Measurements from ENCODE around the gene RASA2.

RASA2 gene

DNA sequence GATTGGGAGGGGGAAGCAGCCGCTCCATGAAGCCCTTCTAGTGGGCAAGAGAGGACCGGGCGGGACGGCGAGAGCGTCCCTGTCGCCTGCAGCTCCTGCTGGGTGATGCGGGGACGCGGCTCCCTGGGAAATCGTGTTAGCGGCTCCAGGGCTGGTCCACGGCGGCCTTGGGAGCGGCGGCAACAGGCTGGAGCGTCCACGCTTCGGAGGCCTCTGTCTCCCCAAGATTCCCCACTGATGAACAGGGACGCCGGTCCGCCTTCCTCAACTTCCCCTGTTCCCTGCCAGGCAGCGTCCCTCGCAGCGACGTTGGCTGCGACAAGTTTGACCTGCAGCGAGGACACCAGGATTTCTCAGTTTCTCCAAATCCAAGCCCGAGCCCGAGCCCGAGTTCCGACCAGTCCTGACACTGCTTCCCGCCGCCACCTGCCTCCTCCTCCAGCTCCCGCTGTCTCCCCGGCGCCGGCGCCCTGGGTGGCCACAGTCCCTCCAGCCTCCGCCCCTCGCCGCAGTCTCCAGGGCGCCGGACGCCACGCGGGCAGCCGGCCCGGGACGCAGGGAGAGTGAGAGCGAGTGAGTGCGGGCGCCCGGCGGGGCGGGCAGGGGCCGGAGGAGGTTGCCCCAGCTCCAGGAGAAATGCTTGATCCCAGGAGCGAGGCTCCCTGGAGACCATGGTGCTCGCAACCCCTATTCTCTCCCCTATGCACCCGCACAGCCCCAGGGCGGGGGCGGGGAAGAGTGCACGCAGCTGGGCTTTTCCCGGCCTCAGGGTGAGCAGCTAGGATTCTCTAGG, 173.2 kb downstream of the RASA2 start:
- H3K9me3 ChIP-seq (ENCODE audit: control insufficient read depth, insufficient read depth, low read depth, low read length), result peaks cover 13% of the 10 kb centered on the region
- H3K27ac ChIP-seq (ENCODE audit: low read depth, low read length), result no peak overlapping the region
- peaks cover 37% of the 10 kb centered on the region for H3K27me3 ChIP-seq (ENCODE audit: control insufficient read depth, insufficient read depth, low read length)
- peak overlapping the region; percentile 73 for H3K4me3 ChIP-seq (ENCODE audit: low read depth, low read length)
- peaks cover 26% of the 10 kb centered on the region for H3K4me1 ChIP-seq (ENCODE audit: control insufficient read depth, insufficient read depth, low read length)
- no peaks in the 10 kb centered on the region for H3K36me3 ChIP-seq (ENCODE audit: control insufficient read depth, insufficient read depth, low read length)
- H3K9ac ChIP-seq (ENCODE audit: low read length), result peak overlapping the region; percentile 78

DNA sequence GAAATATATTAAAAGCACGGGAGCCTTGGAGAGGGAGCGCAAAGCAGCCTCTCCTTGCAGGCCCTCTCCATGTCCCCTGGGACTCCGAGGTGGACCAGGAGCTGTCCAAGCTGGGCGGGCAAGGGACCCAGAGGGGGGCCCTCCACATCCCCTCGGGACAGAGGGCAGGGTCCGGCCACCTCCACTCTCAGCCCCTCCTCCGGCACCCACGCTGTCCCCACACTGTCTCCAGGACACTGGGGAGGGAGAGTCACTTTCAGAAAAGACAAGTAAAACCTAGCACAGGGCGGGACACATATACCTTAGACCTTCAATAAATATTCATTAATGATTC, 173.8 kb downstream of the RASA2 start:
- peak overlapping the region; percentile 78 for H3K9ac ChIP-seq (ENCODE audit: low read length)
- peaks cover 13% of the 10 kb centered on the region for H3K9me3 ChIP-seq (ENCODE audit: control insufficient read depth, insufficient read depth, low read depth, low read length)
- peaks cover 37% of the 10 kb centered on the region for H3K27me3 ChIP-seq (ENCODE audit: control insufficient read depth, insufficient read depth, low read length)
- peaks cover 26% of the 10 kb centered on the region for H3K4me1 ChIP-seq (ENCODE audit: control insufficient read depth, insufficient read depth, low read length)
- H3K27ac ChIP-seq (ENCODE audit: low read depth, low read length), result no peak overlapping the region
- H3K4me3 ChIP-seq (ENCODE audit: low read depth, low read length), result peak overlapping the region; percentile 73
- no peaks in the 10 kb centered on the region for H3K36me3 ChIP-seq (ENCODE audit: control insufficient read depth, insufficient read depth, low read length)

DNA sequence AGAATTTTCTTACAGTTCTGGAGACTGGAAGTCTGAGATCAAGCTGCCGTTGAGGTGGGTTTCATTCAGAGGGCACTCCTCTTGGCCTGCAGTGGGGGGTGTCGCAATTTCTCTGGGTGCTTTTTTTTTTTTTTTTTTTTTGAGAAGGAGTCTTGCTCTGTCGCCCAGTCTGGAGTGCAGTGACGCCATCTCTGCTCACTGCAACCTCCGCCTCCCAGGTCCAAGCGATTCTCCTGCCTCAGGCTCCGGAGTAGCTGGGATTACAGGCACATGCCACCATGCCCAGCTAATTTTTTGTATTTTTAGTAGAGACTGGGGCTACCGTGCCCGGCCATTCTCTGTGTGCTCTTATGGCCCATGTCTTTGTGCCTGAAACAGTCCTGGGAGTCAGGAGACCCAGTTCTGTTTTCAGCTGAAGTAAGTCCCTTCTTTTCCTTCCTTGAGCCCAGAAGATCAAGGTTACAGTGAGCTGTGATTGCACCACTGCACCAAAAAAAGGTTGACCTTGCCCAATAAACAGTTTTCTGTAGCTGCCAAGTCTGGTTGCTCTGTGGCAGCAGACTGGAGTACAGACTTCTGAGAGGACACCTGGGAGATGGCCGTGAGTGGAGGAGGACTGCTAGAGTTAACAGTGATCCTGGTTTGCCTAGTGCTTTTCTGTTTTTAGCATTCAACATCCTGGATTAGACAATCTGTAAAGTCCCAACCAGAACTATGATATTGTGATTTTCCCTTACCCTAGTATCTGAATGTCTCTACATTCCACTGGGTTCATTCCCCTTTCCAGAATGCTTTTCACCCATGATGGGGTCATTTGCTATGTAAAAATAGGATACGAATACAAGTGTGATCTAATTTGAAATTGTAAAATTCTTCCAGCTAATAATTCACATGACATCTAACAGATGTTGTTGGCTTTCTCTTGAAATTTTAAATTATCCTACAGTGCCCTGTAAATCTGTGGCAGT, 174.7 kb downstream of the RASA2 start:
- Histone ChIP-seq H3K27ac (ENCODE audit: low read depth, low read length) (no peak overlapping the region), H3K9me3 (ENCODE audit: control insufficient read depth, insufficient read depth, low read depth, low read length) (peaks cover 10% of the 10 kb centered on the region), H3K27me3 (ENCODE audit: control insufficient read depth, insufficient read depth, low read length) (peaks cover 37% of the 10 kb centered on the region), H3K4me1 (ENCODE audit: control insufficient read depth, insufficient read depth, low read length) (peaks cover 26% of the 10 kb centered on the region), H3K4me3 (ENCODE audit: low read depth, low read length) (no peak overlapping the region), H3K36me3 (ENCODE audit: control insufficient read depth, insufficient read depth, low read length) (no peaks in the 10 kb centered on the region), H3K9ac (ENCODE audit: low read length) (no peak overlapping the region)

DNA sequence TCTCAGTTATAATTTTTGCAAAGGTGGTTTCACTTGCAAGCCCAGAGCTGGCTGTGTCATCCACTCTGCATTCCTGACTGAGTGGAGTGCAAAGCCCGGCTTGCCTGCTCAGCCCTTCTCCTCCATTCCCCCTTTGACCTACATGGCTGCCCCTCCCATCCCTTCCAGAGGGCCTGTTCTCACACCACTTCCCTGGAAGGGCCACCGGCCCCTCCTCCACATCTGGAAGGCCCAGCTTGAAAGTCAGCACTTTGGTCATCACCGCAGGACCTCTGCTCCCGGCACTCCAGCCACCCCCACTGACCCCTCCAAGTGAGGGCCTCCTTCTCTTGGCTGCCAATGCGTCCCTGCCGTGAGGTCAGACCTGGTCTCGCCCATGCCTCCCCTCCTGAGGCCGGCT, 177.2 kb downstream of the RASA2 start:
- Histone ChIP-seq H3K9me3 (ENCODE audit: control insufficient read depth, insufficient read depth, low read depth, low read length) (peaks cover 12% of the 10 kb centered on the region), H3K36me3 (ENCODE audit: control insufficient read depth, insufficient read depth, low read length) (no peaks in the 10 kb centered on the region), H3K4me3 (ENCODE audit: low read depth, low read length) (no peak overlapping the region), H3K27me3 (ENCODE audit: control insufficient read depth, insufficient read depth, low read length) (peaks cover 21% of the 10 kb centered on the region), H3K4me1 (ENCODE audit: control insufficient read depth, insufficient read depth, low read length) (peaks cover 22% of the 10 kb centered on the region), H3K9ac (ENCODE audit: low read length) (no peak overlapping the region), H3K27ac (ENCODE audit: low read depth, low read length) (no peak overlapping the region)
